ENCODE measurements around the gene TRAF5. TPM values are rescaled to one million over a fixed set of nuclear protein-coding genes. Genes with fewer than 3 reads are reported as not detected.

The TRAF5 gene
- total RNA-seq, 1 donor from 2014 or later = 47.6 TPM

GRCh38 chr1:211370669-211371068 lies 44.0 kb downstream of the TRAF5 start:
- no peak for TF ChIP-seq CTCF (IDR thresholded peaks at IDR 0.05; ENCODE audit: unreplicated experiment)
- Mint-ChIP-seq H3K27me3 (ENCODE audit: low read depth) (no peaks in the 10 kb centered on the region), H3K4me3 (no peak overlapping the region), H3K36me3 (peaks cover 27% of the 10 kb centered on the region), H3K9me3 (no peaks in the 10 kb centered on the region), H3K27ac (no peak overlapping the region), H3K4me1 (peaks cover 4% of the 10 kb centered on the region)
- DNase-seq (ENCODE audit: low spot score in 2 of 2, unreplicated experiment in 2 of 2) = no peak

DNA sequence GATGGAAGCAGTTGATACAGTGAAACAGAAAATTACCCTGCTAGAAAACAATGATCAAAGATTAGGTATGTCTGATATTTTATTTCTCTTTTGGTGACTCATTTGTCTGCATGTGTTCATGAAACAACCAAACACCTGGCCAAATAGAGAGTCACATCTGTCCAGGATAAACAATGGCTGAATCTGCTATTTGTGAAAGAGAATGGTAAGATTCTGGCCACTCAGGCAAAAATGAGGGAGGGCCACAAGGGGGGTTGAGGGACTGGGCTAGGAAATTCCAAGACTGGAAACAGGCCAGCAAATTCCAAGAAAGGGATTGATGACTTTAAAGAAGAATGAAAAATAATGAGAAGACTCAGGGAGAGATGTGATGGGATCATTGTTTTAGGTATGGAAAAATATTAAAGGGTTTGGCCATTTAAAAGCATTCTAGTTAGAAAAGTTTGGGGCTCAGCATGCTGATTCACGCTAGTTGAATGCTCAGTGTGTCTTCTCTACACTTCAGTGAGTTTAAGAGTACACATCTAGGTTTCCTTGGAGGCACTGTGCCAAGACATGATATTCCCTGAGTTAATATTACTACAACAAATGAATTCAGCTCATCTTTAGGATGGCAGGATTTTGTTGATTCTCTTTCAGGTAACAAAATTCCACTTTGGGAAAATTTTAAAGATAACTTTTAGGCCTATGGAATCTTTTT lies 44.9 kb downstream of the TRAF5 start:
- Mint-ChIP-seq H3K27me3 (ENCODE audit: low read depth) (no peaks in the 10 kb centered on the region), H3K4me1 (peaks cover 4% of the 10 kb centered on the region), H3K9me3 (no peaks in the 10 kb centered on the region), H3K27ac (no peak overlapping the region), H3K4me3 (no peak overlapping the region), H3K36me3 (peaks cover 25% of the 10 kb centered on the region)
- TF ChIP-seq CTCF (IDR thresholded peaks at IDR 0.05; ENCODE audit: unreplicated experiment) = no peak
- DNase-seq (ENCODE audit: low spot score in 2 of 2, unreplicated experiment in 2 of 2) = no peak

DNA sequence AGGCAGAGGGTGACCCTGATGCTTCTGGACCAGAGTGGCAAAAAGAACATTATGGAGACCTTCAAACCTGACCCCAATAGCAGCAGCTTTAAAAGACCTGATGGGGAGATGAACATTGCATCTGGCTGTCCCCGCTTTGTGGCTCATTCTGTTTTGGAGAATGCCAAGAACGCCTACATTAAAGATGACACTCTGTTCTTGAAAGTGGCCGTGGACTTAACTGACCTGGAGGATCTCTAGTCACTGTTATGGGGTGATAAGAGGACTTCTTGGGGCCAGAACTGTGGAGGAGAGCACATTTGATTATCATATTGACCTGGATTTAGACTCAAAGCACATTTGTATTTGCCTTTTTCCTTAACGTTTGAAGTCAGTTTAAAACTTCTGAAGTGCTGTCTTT lies 45.8 kb downstream of the TRAF5 start:
- peaks cover 8% of the 10 kb centered on the region for H3K4me1 Mint-ChIP-seq
- H3K9me3 Mint-ChIP-seq = no peaks in the 10 kb centered on the region
- no peak overlapping the region for H3K27ac Mint-ChIP-seq
- no peak for DNase-seq (ENCODE audit: low spot score in 2 of 2, unreplicated experiment in 2 of 2)
- peaks cover 21% of the 10 kb centered on the region for H3K36me3 Mint-ChIP-seq
- H3K27me3 Mint-ChIP-seq (ENCODE audit: low read depth) = no peaks in the 10 kb centered on the region
- no peak overlapping the region for H3K4me3 Mint-ChIP-seq
- TF ChIP-seq CTCF (IDR thresholded peaks at IDR 0.05; ENCODE audit: unreplicated experiment) = no peak

DNA sequence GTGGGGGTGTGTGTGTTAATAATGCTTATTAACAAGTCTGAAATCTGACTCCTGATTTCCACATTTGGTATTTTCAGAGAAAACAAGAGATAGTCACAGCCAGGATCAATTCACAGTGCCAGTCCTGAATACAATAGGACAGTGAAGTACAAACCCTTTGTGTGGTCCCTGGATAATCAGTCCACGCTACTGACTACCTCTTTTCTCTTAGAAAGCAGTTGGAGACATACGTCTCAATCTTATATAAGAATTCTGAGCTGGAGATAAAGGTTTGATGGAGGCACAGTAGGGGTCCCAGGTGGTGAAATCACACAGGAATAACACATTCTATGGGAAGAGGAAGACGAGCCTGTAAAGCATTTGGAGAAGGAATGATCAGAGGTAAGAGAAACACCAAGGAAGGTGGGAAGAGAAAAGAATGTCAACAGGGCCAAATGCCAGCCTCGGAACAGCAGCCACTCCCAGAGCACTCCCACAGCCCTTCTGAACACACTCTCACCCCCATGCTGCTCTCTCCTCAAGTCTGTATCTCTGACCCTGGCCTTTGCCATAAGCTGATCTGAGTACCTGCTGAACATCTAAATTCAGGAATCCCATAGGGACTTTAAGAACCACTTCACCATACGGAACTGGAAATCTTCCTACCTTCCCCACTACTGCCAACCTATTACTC lies 48.6 kb downstream of the TRAF5 start:
- H3K36me3 Mint-ChIP-seq = peaks cover 12% of the 10 kb centered on the region
- peaks cover 18% of the 10 kb centered on the region for H3K4me1 Mint-ChIP-seq
- no peak for DNase-seq (ENCODE audit: low spot score in 2 of 2, unreplicated experiment in 2 of 2)
- H3K27me3 Mint-ChIP-seq (ENCODE audit: low read depth) = no peaks in the 10 kb centered on the region
- no peak overlapping the region for H3K27ac Mint-ChIP-seq
- H3K4me3 Mint-ChIP-seq = no peak overlapping the region
- TF ChIP-seq CTCF (IDR thresholded peaks at IDR 0.05; ENCODE audit: unreplicated experiment) = no peak
- no peaks in the 10 kb centered on the region for H3K9me3 Mint-ChIP-seq

- TF ChIP-seq CTCF (IDR thresholded peaks at IDR 0.05; ENCODE audit: unreplicated experiment) = no peak
- Mint-ChIP-seq H3K27ac (no peak overlapping the region), H3K4me3 (no peak overlapping the region), H3K36me3 (peaks cover 12% of the 10 kb centered on the region), H3K27me3 (ENCODE audit: low read depth) (no peaks in the 10 kb centered on the region), H3K9me3 (no peaks in the 10 kb centered on the region), H3K4me1 (peaks cover 18% of the 10 kb centered on the region)
- no peak for DNase-seq (ENCODE audit: low spot score in 2 of 2, unreplicated experiment in 2 of 2)
Observed at GRCh38 chr1:211375949-211376348, 49.3 kb downstream of the TRAF5 start.
